HG03045 (cell line): ENCODE results near the gene SAMM50.
A peak's percentile ranks its signal among the peaks of the same experiment; 100 is the strongest.
"Not testable (repeated sequence)": the region's sequence is repeated elsewhere in the genome, so short reads cannot be mapped to it uniquely, and the experiment has no call there.

Experiments
- ATAC-seq: cut with Tn5 transposase; IDR thresholded peaks from one replicate; pipeline ENCODE4 v1.9.1; 2021; ENCODE audit warnings: mild to moderate bottlenecking, moderate library complexity; ENCODE audit not compliant: unreplicated experiment

SAMM50 gene

GRCh38 chr22:43999378-43999777 lies 44.1 kb downstream of the SAMM50 start:
- ATAC-seq = no peak

GRCh38 chr22:44000123-44000522 lies 44.9 kb downstream of the SAMM50 start:
- ATAC-seq = no peak

GRCh38 chr22:44001521-44001920 lies 46.3 kb downstream of the SAMM50 start:
- no peak for ATAC-seq

- no peak for ATAC-seq
Measured at GRCh38 chr22:44002324-44002723, 47.1 kb downstream of the SAMM50 start.

GRCh38 chr22:44002997-44003396 lies 47.8 kb downstream of the SAMM50 start:
- ATAC-seq = no peak

GRCh38 chr22:44003405-44004103 lies 48.3 kb downstream of the SAMM50 start:
- no peak for ATAC-seq

- ATAC-seq = no peak
Measured at GRCh38 chr22:44004104-44004460, 48.8 kb downstream of the SAMM50 start.

- no peak for ATAC-seq
Measured at GRCh38 chr22:44005524-44005923, 50.3 kb downstream of the SAMM50 start.

GRCh38 chr22:44012162-44012561 lies 56.9 kb downstream of the SAMM50 start:
- ATAC-seq = no peak

- ATAC-seq = no peak
Measured at GRCh38 chr22:44012591-44012990, 57.3 kb downstream of the SAMM50 start.

- no peak for ATAC-seq
Measured at GRCh38 chr22:44014241-44014640, 59.0 kb downstream of the SAMM50 start.

GRCh38 chr22:44016586-44016985 lies 61.3 kb downstream of the SAMM50 start:
- ATAC-seq = not testable (repeated sequence)

- no peak for ATAC-seq
Measured at GRCh38 chr22:44018594-44018993, 63.4 kb downstream of the SAMM50 start.

- no peak for ATAC-seq
Measured at GRCh38 chr22:44019416-44019815, 64.2 kb downstream of the SAMM50 start.

GRCh38 chr22:44019846-44020245 lies 64.6 kb downstream of the SAMM50 start:
- ATAC-seq = no peak

GRCh38 chr22:44020981-44021380 lies 65.7 kb downstream of the SAMM50 start:
- no peak for ATAC-seq

- ATAC-seq = peak; percentile 28
Measured at GRCh38 chr22:44023404-44024287, 68.4 kb downstream of the SAMM50 start.

GRCh38 chr22:44024288-44024921 lies 69.2 kb downstream of the SAMM50 start, which contains the start of gene PARVB:
Gene PARVB (plus strand): TSS chr22:44024302. CDS start chr22:44024340, 38 bp downstream.
- peak; percentile 6 for ATAC-seq

GRCh38 chr22:44025171-44026065 lies 70.2 kb downstream of the SAMM50 start:
- ATAC-seq = peak; percentile 41

GRCh38 chr22:44026066-44026629 lies 70.9 kb downstream of the SAMM50 start:
- no peak for ATAC-seq
